Pons (tissue), 1 donor: ENCODE results near the gene TSTD2.
A peak's percentile ranks its signal among the peaks of the same experiment; 100 is the strongest.
"Not testable (repeated sequence)": the region's sequence is repeated elsewhere in the genome, so short reads cannot be mapped to it uniquely, and the experiment has no call there.

Experiments
- DNase-seq: peaks from one replicate; pipeline ENCODE4 v3.0.0-alpha.2; 2016; ENCODE audit warnings: low spot score

TSTD2 gene

GRCh38 chr9:97630591-97630990 lies 2.6 kb downstream of the TSTD2 start:
- no peak for DNase-seq

GRCh38 chr9:97629156-97629555 lies 4.0 kb downstream of the TSTD2 start:
- DNase-seq: no peak

GRCh38 chr9:97628668-97629067 lies 4.5 kb downstream of the TSTD2 start:
- no peak for DNase-seq

DNA sequence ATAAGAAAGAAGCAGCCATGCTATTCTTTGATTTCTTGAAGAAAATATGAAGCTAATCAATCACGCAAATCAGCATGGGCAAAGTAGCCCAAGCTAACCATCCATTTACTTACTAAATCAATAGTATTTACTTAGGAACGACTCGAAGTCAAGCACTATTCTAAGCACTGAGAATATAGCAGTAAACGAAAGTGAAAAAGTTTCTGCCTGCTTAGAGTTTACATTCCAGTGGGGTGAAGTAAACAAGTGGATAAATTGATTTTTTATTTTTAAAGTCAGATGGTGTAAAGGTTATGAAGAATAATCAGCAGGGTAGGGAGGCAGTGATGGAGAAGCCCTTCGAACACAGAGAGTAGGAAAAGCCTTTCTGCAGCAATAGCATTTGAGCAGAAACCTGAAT lies 5.5 kb downstream of the TSTD2 start:
- no peak for DNase-seq

GRCh38 chr9:97625620-97626019 lies 7.5 kb downstream of the TSTD2 start:
- DNase-seq: no peak

GRCh38 chr9:97623946-97624345 lies 9.2 kb downstream of the TSTD2 start:
- no peak for DNase-seq

- not testable (repeated sequence) for DNase-seq
Measured at GRCh38 chr9:97622483-97622882, 10.7 kb downstream of the TSTD2 start.

DNA sequence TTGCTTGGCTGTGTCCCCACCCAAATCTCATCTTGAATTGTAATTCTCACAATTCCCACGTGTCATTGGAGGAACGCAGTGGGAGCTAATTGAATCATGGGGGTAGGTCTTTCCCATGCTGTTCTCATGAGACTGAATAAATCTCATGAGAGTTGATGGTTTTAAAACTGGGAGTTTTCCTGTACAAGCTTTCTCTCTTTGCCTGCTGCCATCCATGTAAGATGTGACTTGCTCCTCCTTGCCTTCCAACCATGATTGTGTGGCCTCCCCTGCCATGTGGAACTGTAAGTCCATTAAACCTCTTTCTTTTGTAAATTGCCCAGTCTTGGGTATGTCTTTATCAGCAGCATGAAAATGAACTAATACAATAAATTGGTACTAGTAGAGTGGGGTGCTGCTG lies 13.1 kb downstream of the TSTD2 start:
- DNase-seq: not testable (repeated sequence)

GRCh38 chr9:97617939-97618416 lies 15.2 kb downstream of the TSTD2 start:
- DNase-seq: no peak

- peak; percentile 87 for DNase-seq
Measured at GRCh38 chr9:97615439-97616072, 17.6 kb downstream of the TSTD2 start.

DNA sequence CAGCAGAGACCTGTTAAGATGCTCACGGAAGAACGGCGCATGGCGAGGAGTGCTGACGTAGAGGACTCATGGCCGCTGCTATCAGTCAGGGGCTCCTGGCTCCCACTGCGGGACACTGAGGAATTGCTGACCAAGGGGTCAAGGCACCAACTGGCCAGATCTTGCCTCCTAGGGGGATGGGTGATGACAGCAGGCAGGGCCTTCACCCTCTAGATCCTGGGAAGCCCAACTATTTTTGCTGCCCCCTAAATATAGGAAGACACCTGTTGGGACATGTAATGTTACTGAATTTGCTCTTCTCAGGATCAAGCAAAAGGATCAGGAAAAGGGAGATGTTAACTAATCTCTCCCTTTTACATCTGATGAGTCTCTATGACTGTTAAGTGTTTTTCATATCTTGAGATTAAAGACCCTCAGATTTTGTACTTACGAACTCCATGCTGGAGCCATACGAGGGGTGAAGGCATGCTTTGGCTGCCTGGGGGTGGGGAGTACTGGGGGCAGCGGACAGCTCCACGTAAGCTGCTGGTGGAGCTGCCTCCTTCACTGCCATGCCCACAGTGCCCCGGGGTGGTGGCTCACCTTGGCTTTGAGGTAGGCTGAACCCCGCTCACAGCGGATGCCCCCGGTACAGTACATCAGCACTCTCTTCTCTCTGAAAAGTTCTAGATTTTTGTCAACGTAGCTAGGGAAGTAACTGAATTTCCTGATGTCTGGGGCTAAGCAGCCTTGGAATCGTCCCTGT lies 28.1 kb downstream of the TSTD2 start:
- DNase-seq: no peak

DNA sequence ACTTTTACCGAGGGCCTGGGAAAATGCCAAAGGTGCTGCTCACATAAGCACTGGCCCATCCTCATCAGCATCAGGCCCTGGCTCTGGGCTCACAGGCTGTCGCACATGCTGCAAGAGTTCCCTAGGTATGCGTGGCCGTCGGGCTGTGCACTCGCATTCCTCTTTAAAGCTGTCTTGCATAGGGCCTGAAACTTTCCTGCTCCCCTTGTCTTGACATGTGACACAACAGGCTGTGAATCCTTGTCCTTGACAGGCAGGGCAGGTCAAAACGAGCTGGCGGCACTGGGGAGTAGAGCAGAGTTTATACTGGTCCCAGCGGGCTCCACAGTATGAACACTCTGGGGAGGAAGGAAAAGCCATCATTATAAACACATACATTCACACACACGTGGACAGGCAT lies 30.7 kb downstream of the TSTD2 start:
- no peak for DNase-seq

- no peak for DNase-seq
Measured at GRCh38 chr9:97601228-97601898, 31.8 kb downstream of the TSTD2 start.

GRCh38 chr9:97600531-97601227 lies 32.5 kb downstream of the TSTD2 start:
- DNase-seq: no peak

DNA sequence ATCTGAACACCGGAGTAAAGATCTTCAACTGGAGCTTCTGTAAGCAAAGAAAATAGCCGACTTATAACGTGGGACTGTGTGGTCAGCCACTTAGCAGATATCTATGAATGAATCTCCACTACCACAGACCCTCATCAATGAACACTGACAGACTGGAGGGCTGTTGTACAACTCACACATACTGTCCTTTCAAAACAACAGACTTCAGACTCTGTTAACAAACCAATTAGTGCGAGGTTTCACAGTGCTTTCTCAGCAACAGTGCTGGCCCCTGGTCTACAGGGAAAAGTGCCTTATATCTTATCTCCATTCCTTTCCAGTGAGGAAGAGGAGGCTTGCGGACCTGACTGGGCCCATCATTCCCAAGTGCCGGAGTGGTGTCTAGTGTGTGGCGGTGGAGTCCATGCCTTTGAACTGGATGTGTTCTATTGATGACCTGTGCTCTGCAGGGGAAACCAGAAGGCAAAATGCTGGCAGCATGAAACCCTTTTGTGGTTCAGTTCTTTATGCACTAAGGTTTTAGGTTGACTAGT lies 33.8 kb downstream of the TSTD2 start:
- no peak for DNase-seq

GRCh38 chr9:97598461-97599288 lies 34.5 kb downstream of the TSTD2 start:
- DNase-seq: peak; percentile 89

DNA sequence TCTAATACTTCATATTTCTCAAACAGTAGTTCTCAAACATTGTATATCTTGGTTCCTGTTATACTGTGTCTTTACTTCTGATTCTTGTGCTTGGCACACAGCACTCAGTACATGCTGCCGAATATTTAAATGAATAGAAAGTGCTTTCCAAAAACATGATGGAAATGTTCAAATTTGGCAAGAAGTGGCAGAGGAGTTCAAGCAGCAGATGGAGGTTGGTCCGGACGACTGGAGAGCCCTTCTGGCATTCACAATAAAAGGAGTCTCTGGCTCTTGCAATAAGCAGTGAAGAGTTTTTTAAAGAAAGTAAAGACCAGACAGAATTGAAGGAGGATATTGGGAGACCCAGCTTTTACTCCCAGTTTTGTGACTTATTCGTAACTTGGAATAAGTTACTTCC lies 36.3 kb downstream of the TSTD2 start:
- peak; percentile 17 for DNase-seq

- no peak for DNase-seq
Measured at GRCh38 chr9:97594381-97594921, 38.7 kb downstream of the TSTD2 start.

GRCh38 chr9:97593960-97594359 lies 39.2 kb downstream of the TSTD2 start:
- DNase-seq: no peak

DNA sequence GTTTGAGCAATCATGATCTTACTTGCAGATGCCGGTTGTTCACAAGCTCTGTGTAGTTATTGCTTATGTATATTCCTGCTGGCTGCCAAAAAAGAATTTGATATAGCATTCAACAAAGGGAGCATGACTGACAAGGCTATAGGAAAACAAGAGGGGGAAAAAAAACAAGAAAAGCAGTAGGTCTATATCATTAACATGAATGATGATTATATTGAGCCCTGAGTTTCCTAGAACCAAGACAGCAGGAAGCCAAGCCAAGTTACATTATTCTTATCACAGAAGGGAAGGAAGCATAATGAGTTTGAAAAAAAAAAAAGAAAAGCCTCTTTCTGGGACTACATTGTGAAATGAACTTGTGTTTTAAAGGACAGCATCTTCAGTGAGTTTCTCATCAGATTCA lies 41.0 kb downstream of the TSTD2 start:
- DNase-seq: no peak

- peak; percentile 49 for DNase-seq
Measured at GRCh38 chr9:97591535-97591934, 41.6 kb downstream of the TSTD2 start.
